Pancreas (tissue), 10 donors: ENCODE results near the gene IER3. TPM values are rescaled to one million over a fixed set of nuclear protein-coding genes. Genes with fewer than 3 reads are reported as not detected.

Source experiments
- ATAC-seq, 4 donors: fragments of 200-7000 bp; cut with Tn5 transposase; one replicate each; pipeline versions ENCODE4 v1.8.0 to v1.9.1; 2020; ENCODE audit warnings: mild to moderate bottlenecking in 4 of 4, moderate library complexity in 4 of 4
- DNase-seq, 6 donors: peaks; one replicate each; pipeline ENCODE4 v3.0.0-alpha.2; 2020
- FAIRE-seq: peaks from 2 replicates; lab custom pipeline; 2012; peaks lifted over from hg19 to GRCh38; lab: Jason Lieb, UNC
- H3K27ac ChIP-seq, 4 donors: fragments of 200-600 bp; sonication (generic); 1 replicate in 3 of 4; 2 replicates in 1 of 4; pipeline versions ENCODE4 v1.5.0 to v1.8.0; 2020
- H3K27me3 ChIP-seq, 4 donors: fragments of 200-600 bp; one replicate each; pipeline ENCODE4 v1.8.0; 2021
- H3K36me3 ChIP-seq, 3 donors: fragments of 200-600 bp; sonication (generic) in 1 of 3; one replicate each; pipeline versions ENCODE4 v1.5.0 to v1.8.0; 2020 to 2021
- H3K4me1 ChIP-seq, 3 donors: fragments of 200-600 bp; one replicate each; pipeline ENCODE4 v1.8.0; 2021
- H3K4me3 ChIP-seq, 4 donors: fragments of 200-600 bp; sonication (generic) in 2 of 4; one replicate each; pipeline versions ENCODE4 v1.5.0 to v1.8.0; 2020 to 2021
- H3K9me3 ChIP-seq, 4 donors: fragments of 200-600 bp; one replicate each; pipeline ENCODE4 v1.8.0; 2021
- CTCF ChIP-seq, 4 donors: fragments of 200-600 bp; sonication (generic) in 3 of 4; IDR thresholded peaks; one replicate each; pipeline versions ENCODE4 v1.5.0 to v1.8.0; 2021; ENCODE audit warnings: antibody characterized with exemption in 4 of 4
- WGBS, 2 donors: extraction: QIAGEN DNeasy Blood & Tissue Kit; methylation state at CpG; one replicate each; pipeline ENCODE4 v1.1.7; 2013; 5-methylcytosine and 5-hydroxymethylcytosine counted together
- intact Hi-C, 3 donors: fragments of 100-400 bp; cut with DNase I; formaldehyde crosslinking; loops; one replicate each; pipeline versions ENCODE4 v1.11.1 to v1.14.2; 2022
- polyA plus RNA-seq, 2 donors: library from polyadenylated mRNA; stranded (reverse); fragments of 200-250 nt; gene quantifications; one replicate each; pipeline ENCODE4 v1.2.3, GENCODE V29; 2013
- total RNA-seq, 6 donors: library from RNA; stranded (reverse); fragmentation: NEBNext Ultra II Directional in 4 of 6; extraction: Animal tissue kit (Norgen Biotek cat#: 25700) in 4 of 6; gene quantifications; one replicate each; pipeline versions ENCODE4 v1.2.1 to v1.2.4, GENCODE V29; 2021 to 2023
- donor health status: healthy with polysubstance abuse.
- donor health status: DM: no; HTN: no; CAD: no; lungs with moderate emphysema.
- donor health status: DM: no; HTN: no; CAD: no.
- donor health status: control.
- donor health status: control.
- donor health status: Bipolar disorder and iron deficiency.
- donor health status: DM: yes; HTN: yes; CAD: no.
- donor health status: DM: no; HTN: no; CAD: no.
- donor health status: DM: no; HTN: no; CAD: no.
- donor health status: DM: yes; HTN: yes; CAD: no.

The IER3 gene
- total and polyA plus RNA-seq, 8 donors = 23.0 to 174 (median 48.8) TPM

GRCh38 chr6:30763155-30763617 lies 18.8 kb upstream of the IER3 start:
- DNase-seq = no peak
- H3K4me1 ChIP-seq = peaks cover 10 to 28% (median 14%) of the 10 kb centered on the region in 3 donors
- no peaks in the 10 kb centered on the region for H3K36me3 ChIP-seq
- 72 to 87% methylated on average over 1 of the region's 1 CpG for WGBS, 2 donors
- H3K9me3 ChIP-seq = no peaks in the 10 kb centered on the region
- no peak for ATAC-seq
- H3K4me3 ChIP-seq = no peak overlapping the region
- TF ChIP-seq CTCF (IDR thresholded peaks at IDR 0.05) = no peak
- intact Hi-C loops = no loop called here
- no peaks in the 10 kb centered on the region for H3K27me3 ChIP-seq
- no peak for FAIRE-seq
- H3K27ac ChIP-seq = peak overlapping the region; percentile 69 to 88 (median 84)

- Histone ChIP-seq H3K4me3 (no peak overlapping the region), H3K36me3 (no peaks in the 10 kb centered on the region), H3K4me1 (peaks cover 10 to 31% (median 14%) of the 10 kb centered on the region in 3 donors), H3K27ac (peak overlapping the region in 1 of 4 donors; percentile 87), H3K27me3 (no peaks in the 10 kb centered on the region), H3K9me3 (no peaks in the 10 kb centered on the region)
- FAIRE-seq (no peak), ATAC-seq (no peak), DNase-seq (no peak)
- no peak for TF ChIP-seq CTCF (IDR thresholded peaks at IDR 0.05)
- WGBS, 2 donors = 92 to 97% methylated on average over 4 of the region's 4 CpGs
- intact Hi-C loops = no loop called here
Measured at GRCh38 chr6:30761791-30762429, 17.6 kb upstream of the IER3 start.

- no peak for ATAC-seq
- no peak for FAIRE-seq
- DNase-seq = no peak
- intact Hi-C loops = no loop called here
- Histone ChIP-seq H3K9me3 (no peaks in the 10 kb centered on the region), H3K27ac (peak overlapping the region in 1 of 4 donors; percentile 23), H3K36me3 (no peaks in the 10 kb centered on the region), H3K4me3 (no peak overlapping the region), H3K27me3 (no peaks in the 10 kb centered on the region), H3K4me1 (peaks cover 10 to 21% (median 14%) of the 10 kb centered on the region in 3 donors)
- no peak for TF ChIP-seq CTCF (IDR thresholded peaks at IDR 0.05)
- WGBS, 2 donors = 76 to 80% methylated on average over 8 of the region's 8 CpGs
Measured at GRCh38 chr6:30760549-30760948, 16.2 kb upstream of the IER3 start.

- Histone ChIP-seq H3K27me3 (no peaks in the 10 kb centered on the region), H3K4me1 (peaks cover 10 to 20% (median 14%) of the 10 kb centered on the region in 3 donors), H3K27ac (peak overlapping the region in 2 of 4 donors; percentile 23 to 40), H3K4me3 (no peak overlapping the region), H3K36me3 (no peaks in the 10 kb centered on the region), H3K9me3 (no peaks in the 10 kb centered on the region)
- peak in 1 of 6 donors; percentile 12 for DNase-seq
- FAIRE-seq = no peak
- ATAC-seq = peak in 2 of 4 donors; percentile 18 to 44
- WGBS, 2 donors = 89 to 93% methylated on average over 10 of the region's 10 CpGs
- intact Hi-C loops = no loop called here
- no peak for TF ChIP-seq CTCF (IDR thresholded peaks at IDR 0.05)
Measured at GRCh38 chr6:30759575-30760239, 15.4 kb upstream of the IER3 start.
